Keratinocyte (primary cell): ENCODE data around the gene UPF3B.

Experiments used
- EZH2 ChIP-seq: IDR thresholded peaks from one replicate; pipeline ENCODE4 v1.6.1; 2012; ENCODE audit warnings: inconsistent platforms, mild to moderate bottlenecking, low read length, moderate library complexity
- TF ChIP-seq, protein P1 (sequence below), 3 experiments: IDR thresholded peaks in 1 of 3; conservative IDR thresholded peaks in 1 of 3; optimal IDR thresholded peaks in 1 of 3; 2 replicates in 2 of 3; 3 replicates in 1 of 3; pipeline versions ENCODE3 to v1.5.1; 2011; ENCODE audit warnings: low read length in 3 of 3, mild to moderate bottlenecking in 3 of 3, moderate library complexity in 2 of 3, control low read depth in 1 of 3, inconsistent platforms in 1 of 3; ENCODE audit not compliant: insufficient read depth in 2 of 3; ENCODE audit errors: extremely low read depth in 1 of 3

DNA sequence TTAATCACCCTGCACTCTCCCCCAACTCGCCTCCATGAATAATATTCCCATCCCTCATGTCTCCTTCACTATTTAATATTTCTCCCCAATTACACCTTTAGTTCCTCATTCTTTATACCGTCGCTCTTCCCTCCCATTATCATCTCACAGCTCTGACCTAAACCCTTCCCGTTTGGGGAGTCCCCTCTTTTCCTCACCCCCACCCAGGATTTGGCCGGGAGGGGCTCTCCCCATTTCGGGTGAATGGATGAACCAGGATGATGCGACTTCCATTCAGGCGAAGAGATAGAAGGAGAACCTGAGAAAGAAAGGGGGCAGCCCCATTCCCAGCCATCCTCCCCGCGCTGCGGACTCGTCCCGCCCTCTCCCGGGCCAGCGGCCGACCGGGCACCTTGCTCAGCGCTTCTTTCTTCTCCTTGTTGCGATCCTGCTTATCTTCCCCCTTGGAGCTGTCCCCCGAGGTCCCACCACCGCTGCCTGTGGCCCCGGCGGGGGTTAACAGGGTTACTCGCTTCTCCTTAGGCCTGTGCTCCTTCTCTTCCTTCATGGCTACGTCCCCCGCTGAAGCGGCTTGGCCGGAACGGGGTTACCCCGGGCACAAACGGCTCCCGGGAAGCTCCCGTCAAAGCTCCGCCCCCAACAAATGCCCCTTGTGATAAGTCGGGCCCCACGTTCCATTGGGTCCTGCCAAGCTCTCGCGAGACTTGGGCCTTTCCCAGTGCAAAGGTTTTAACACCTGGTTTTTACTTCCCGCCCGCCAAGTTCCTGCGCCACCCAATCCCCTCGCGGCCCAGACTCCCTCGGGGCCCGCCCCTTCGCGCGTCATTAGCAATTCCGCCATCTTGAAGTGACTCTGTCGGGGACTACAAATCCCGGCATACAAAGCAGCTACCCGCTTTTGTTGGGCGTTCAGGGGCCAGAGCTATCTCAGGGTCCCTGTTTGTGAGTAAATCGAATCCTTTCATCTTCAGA lies at the start of gene UPF3B:
- TF ChIP-seq, protein P1, sequence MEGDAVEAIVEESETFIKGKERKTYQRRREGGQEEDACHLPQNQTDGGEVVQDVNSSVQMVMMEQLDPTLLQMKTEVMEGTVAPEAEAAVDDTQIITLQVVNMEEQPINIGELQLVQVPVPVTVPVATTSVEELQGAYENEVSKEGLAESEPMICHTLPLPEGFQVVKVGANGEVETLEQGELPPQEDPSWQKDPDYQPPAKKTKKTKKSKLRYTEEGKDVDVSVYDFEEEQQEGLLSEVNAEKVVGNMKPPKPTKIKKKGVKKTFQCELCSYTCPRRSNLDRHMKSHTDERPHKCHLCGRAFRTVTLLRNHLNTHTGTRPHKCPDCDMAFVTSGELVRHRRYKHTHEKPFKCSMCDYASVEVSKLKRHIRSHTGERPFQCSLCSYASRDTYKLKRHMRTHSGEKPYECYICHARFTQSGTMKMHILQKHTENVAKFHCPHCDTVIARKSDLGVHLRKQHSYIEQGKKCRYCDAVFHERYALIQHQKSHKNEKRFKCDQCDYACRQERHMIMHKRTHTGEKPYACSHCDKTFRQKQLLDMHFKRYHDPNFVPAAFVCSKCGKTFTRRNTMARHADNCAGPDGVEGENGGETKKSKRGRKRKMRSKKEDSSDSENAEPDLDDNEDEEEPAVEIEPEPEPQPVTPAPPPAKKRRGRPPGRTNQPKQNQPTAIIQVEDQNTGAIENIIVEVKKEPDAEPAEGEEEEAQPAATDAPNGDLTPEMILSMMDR (optimal IDR thresholded peaks at IDR 0.05 in 1 of 3, IDR thresholded peaks at IDR 0.05 in 1 of 3, conservative IDR thresholded peaks at IDR 0.05 in 1 of 3; ENCODE audit: extremely low read depth in 1 of 3, insufficient read depth in 2 of 3, low read length in 3 of 3) = no peak
- no peak for TF ChIP-seq EZH2
